ENCODE measurements around the gene OR5F1. TPM values are rescaled to one million over a fixed set of nuclear protein-coding genes. Genes with fewer than 3 reads are reported as not detected.

OR5F1 gene
- total and polyA plus RNA-seq, 2 donors (not counting 3 experiments of a cell fraction or from before 2014, with no cell fraction given): not detected

DNA sequence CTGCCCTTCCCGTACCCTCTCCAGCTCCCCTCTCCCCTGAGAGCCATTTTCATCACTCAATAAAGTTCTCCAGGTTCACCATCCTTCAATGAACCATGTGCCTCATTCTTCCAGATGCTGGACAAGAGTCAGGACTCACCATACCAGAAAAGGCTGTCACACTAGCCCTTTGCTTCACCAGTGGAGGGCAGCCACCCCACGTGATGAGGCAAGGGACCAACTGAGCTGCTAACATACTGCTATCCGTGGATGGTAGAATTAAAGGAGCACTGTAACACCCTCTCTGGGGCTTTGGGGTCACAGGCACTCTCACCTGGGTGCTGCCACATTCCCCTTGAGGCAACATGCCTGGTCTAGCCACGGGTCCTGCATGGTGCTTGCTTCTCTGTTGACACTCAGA is 45.1 kb downstream of the OR5F1 start:
- Histone ChIP-seq H3K79me2 (ENCODE audit: control insufficient read depth, insufficient read depth, low read length) (no peaks in the 10 kb centered on the region), H3K4me2 (ENCODE audit: insufficient read depth, low read length) (no peak overlapping the region), H3K4me3 (replicated peaks in 1 of 3; ENCODE audit: insufficient read depth in 1 of 3, low read depth in 1 of 3, low read length in 3 of 3) (no peak overlapping the region), H3K27ac (ENCODE audit: insufficient read depth, low read depth, low read length) (no peak overlapping the region), H3K4me1 (ENCODE audit: control insufficient read depth, extremely low read depth, insufficient read depth, low read length) (no peaks in the 10 kb centered on the region), H2AFZ (ENCODE audit: low read depth, low read length) (no peak overlapping the region), H4K20me1 (replicated peaks; ENCODE audit: control insufficient read depth, extremely low read depth, insufficient read depth, low read length) (no peaks in the 10 kb centered on the region), H3K9ac (replicated peaks; ENCODE audit: extremely low read depth, insufficient read depth, low read length) (no peak overlapping the region), H3K9me1 (replicated peaks; ENCODE audit: control insufficient read depth, extremely low read depth, insufficient read depth, low read length) (no peaks in the 10 kb centered on the region), H3K36me3 (ENCODE audit: control insufficient read depth in 2 of 2, extremely low read depth in 1 of 2, insufficient read depth in 2 of 2, low read length in 2 of 2) (no peaks in the 10 kb centered on the region), H3K9me3 (replicated peaks; ENCODE audit: control insufficient read depth, insufficient read depth, low read length) (peaks cover 4% of the 10 kb centered on the region), H3K27me3 (ENCODE audit: control insufficient read depth in 2 of 2, insufficient read depth in 2 of 2, low read length in 2 of 2) (no peaks in the 10 kb centered on the region)
- TF ChIP-seq POLR2A (IDR thresholded peaks at IDR 0.05; ENCODE audit: low read depth, low read length) (no peak), GATA2 (IDR thresholded peaks at IDR 0.05; ENCODE audit: insufficient read depth, insufficient read length, low read depth, low read length) (no peak), EZH2 (IDR thresholded peaks at IDR 0.05; ENCODE audit: borderline replicate concordance, low read depth, low read length, severe bottlenecking) (no peak), JUN (IDR thresholded peaks at IDR 0.05; ENCODE audit: borderline replicate concordance, insufficient read depth, insufficient read length, low read depth) (no peak)
- TF ChIP-seq, protein P1, sequence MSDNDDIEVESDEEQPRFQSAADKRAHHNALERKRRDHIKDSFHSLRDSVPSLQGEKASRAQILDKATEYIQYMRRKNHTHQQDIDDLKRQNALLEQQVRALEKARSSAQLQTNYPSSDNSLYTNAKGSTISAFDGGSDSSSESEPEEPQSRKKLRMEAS (IDR thresholded peaks at IDR 0.05; ENCODE audit: insufficient read depth, insufficient read length): no peak
- DNase-seq (ENCODE audit: low read depth, low spot score) (no peak), FAIRE-seq (no peak)
- dilution Hi-C loops (cut with MboI; ENCODE audit: extremely low pct_ligation_motif_present, low sequenced_read_pairs) (no loop called here), intact Hi-C loops (cut with micrococcal nuclease) (no loop called here)
- POLR2A ChIA-PET: no interaction called here
- CTCF ChIA-PET: no interaction called here
- BruUV-seq (replicated peaks): no TSS peak

Other genes starting within 250 kb of the OR5F1 start
- gene OR5D13, start 221.2 kb downstream of the OR5F1 start, total RNA-seq: not detected in 2 replicates
- not detected in 2 replicates for gene OR5D13, start 221.2 kb downstream of the OR5F1 start, polyA plus RNA-seq
- gene OR5D14, start 199.1 kb downstream of the OR5F1 start, total RNA-seq: not detected in 2 replicates
- not detected in 2 replicates for gene OR5D14, start 199.1 kb downstream of the OR5F1 start, polyA plus RNA-seq
- gene OR5L1, start 183.3 kb downstream of the OR5F1 start, total RNA-seq: not detected in 2 replicates
- not detected in 2 replicates for gene OR5L1, start 183.3 kb downstream of the OR5F1 start, polyA plus RNA-seq
- not detected in 2 replicates for gene OR5D18, start 175.0 kb downstream of the OR5F1 start, total RNA-seq
- gene OR5D18, start 175.0 kb downstream of the OR5F1 start, polyA plus RNA-seq: not detected in 2 replicates
- gene OR5L2, start 167.4 kb downstream of the OR5F1 start, total RNA-seq: not detected in 2 replicates
- gene OR5L2, start 167.4 kb downstream of the OR5F1 start, polyA plus RNA-seq: not detected in 2 replicates
- not detected in 2 replicates for gene OR5D16, start 155.9 kb downstream of the OR5F1 start, total RNA-seq
- not detected in 2 replicates for gene OR5D16, start 155.9 kb downstream of the OR5F1 start, polyA plus RNA-seq
- gene TRIM51, start 111.3 kb downstream of the OR5F1 start, total RNA-seq: not detected in 2 replicates
- gene TRIM51, start 111.3 kb downstream of the OR5F1 start, polyA plus RNA-seq: not detected in 2 replicates
- gene OR5W2, start 80.0 kb downstream of the OR5F1 start, total RNA-seq: not detected in 2 replicates
- gene OR5W2, start 80.0 kb downstream of the OR5F1 start, polyA plus RNA-seq: not detected in 2 replicates
- not detected in 2 replicates for gene OR5I1, start 58.2 kb downstream of the OR5F1 start, total RNA-seq
- not detected in 2 replicates for gene OR5I1, start 58.2 kb downstream of the OR5F1 start, polyA plus RNA-seq
- not detected in 2 replicates for gene OR10AG1, start 24.7 kb downstream of the OR5F1 start, total RNA-seq
- gene OR10AG1, start 24.7 kb downstream of the OR5F1 start, polyA plus RNA-seq: not detected in 2 replicates
- not detected in 2 replicates for gene OR5AS1, start 33.0 kb upstream of the OR5F1 start, total RNA-seq
- not detected in 2 replicates for gene OR5AS1, start 33.0 kb upstream of the OR5F1 start, polyA plus RNA-seq
- not detected in 2 replicates for gene OR8I2, start 98.7 kb upstream of the OR5F1 start, total RNA-seq
- not detected in 2 replicates for gene OR8I2, start 98.7 kb upstream of the OR5F1 start, polyA plus RNA-seq
- not detected in 2 replicates for gene OR8H2, start 109.1 kb upstream of the OR5F1 start, total RNA-seq
- not detected in 2 replicates for gene OR8H2, start 109.1 kb upstream of the OR5F1 start, polyA plus RNA-seq
- gene OR8H3, start 127.7 kb upstream of the OR5F1 start, total RNA-seq: not detected in 2 replicates
- not detected in 2 replicates for gene OR8H3, start 127.7 kb upstream of the OR5F1 start, polyA plus RNA-seq
- not detected in 2 replicates for gene OR8J3, start 145.6 kb upstream of the OR5F1 start, total RNA-seq
- gene OR8J3, start 145.6 kb upstream of the OR5F1 start, polyA plus RNA-seq: not detected in 2 replicates
- not detected in 2 replicates for gene OR8K5, start 165.7 kb upstream of the OR5F1 start, total RNA-seq
- not detected in 2 replicates for gene OR8K5, start 165.7 kb upstream of the OR5F1 start, polyA plus RNA-seq
- not detected in 2 replicates for gene OR5J2, start 182.0 kb upstream of the OR5F1 start, total RNA-seq
- gene OR5J2, start 182.0 kb upstream of the OR5F1 start, polyA plus RNA-seq: not detected in 2 replicates
- gene OR5T2, start 239.6 kb upstream of the OR5F1 start, total RNA-seq: not detected in 2 replicates
- gene OR5T2, start 239.6 kb upstream of the OR5F1 start, polyA plus RNA-seq: not detected in 2 replicates